NB4 (cell line): ENCODE results near the gene NPEPL1.
A peak's percentile ranks its signal among the peaks of the same experiment; 100 is the strongest.

Experiments
- DNase-seq: peaks from one replicate; pipeline ENCODE4 v3.0.0; 2010; ENCODE audit warnings: low read depth
- H3K4me3 ChIP-seq: one replicate; pipeline ENCODE4 v1.5.1; 2011; ENCODE audit warnings: mild to moderate bottlenecking, low read depth, low read length, moderate library complexity
- CTCF ChIP-seq: IDR thresholded peaks from one replicate; pipeline ENCODE4 v1.5.1; 2012; ENCODE audit warnings: low read depth, low read length
- MAX ChIP-seq: IDR thresholded peaks from 2 replicates; pipeline ENCODE4 v1.6.1; 2011; ENCODE audit warnings: low read depth, low read length
- MYC ChIP-seq: IDR thresholded peaks from 2 replicates; pipeline ENCODE4 v1.6.1; 2011; ENCODE audit warnings: low read depth, low read length
- POLR2A ChIP-seq: IDR thresholded peaks from 2 replicates; pipeline ENCODE4 v1.6.1; 2011; ENCODE audit warnings: mild to moderate bottlenecking; ENCODE audit not compliant: insufficient read length; ENCODE audit errors: extremely low read depth

Gene NPEPL1

GRCh38 chr20:58693226-58694006 lies 816 bp downstream of the NPEPL1 start:
- no peak overlapping the region for H3K4me3 ChIP-seq
- DNase-seq: peak; percentile 19
- TF ChIP-seq POLR2A (no peak), MYC (no peak), CTCF (no peak), MAX (no peak)

- H3K4me3 ChIP-seq: no peak overlapping the region
- TF ChIP-seq CTCF: no peak
- TF ChIP-seq MAX: no peak
- DNase-seq: no peak
These were observed 1.9 kb downstream of the NPEPL1 start for GRCh38 chr20:58694241-58695083.

- H3K4me3 ChIP-seq: no peak overlapping the region
- no peak for TF ChIP-seq POLR2A
- no peak for TF ChIP-seq MYC
- no peak for TF ChIP-seq MAX
- TF ChIP-seq CTCF: no peak
- DNase-seq: no peak
These were observed 2.6 kb downstream of the NPEPL1 start for GRCh38 chr20:58695084-58695722.

- no peak for TF ChIP-seq POLR2A
- TF ChIP-seq MAX: no peak
- no peak for TF ChIP-seq CTCF
- TF ChIP-seq MYC: no peak
- no peak overlapping the region for H3K4me3 ChIP-seq
- DNase-seq: no peak
These were observed 3.3 kb downstream of the NPEPL1 start for GRCh38 chr20:58695895-58696375.

GRCh38 chr20:58696411-58696961 lies 3.9 kb downstream of the NPEPL1 start:
- no peak for DNase-seq
- H3K4me3 ChIP-seq: no peak overlapping the region
- TF ChIP-seq CTCF (no peak), MAX (no peak), MYC (no peak), POLR2A (no peak)
